ENCODE data around the gene GRWD1. TPM values are rescaled to one million over a fixed set of nuclear protein-coding genes. Genes with fewer than 3 reads are reported as not detected.

Gene GRWD1
- total and polyA plus RNA-seq, 2 of the 8 experiments (the other 6 are each of a cell fraction or from before 2014, with no cell fraction given): 36.9 to 61.9 TPM

DNA sequence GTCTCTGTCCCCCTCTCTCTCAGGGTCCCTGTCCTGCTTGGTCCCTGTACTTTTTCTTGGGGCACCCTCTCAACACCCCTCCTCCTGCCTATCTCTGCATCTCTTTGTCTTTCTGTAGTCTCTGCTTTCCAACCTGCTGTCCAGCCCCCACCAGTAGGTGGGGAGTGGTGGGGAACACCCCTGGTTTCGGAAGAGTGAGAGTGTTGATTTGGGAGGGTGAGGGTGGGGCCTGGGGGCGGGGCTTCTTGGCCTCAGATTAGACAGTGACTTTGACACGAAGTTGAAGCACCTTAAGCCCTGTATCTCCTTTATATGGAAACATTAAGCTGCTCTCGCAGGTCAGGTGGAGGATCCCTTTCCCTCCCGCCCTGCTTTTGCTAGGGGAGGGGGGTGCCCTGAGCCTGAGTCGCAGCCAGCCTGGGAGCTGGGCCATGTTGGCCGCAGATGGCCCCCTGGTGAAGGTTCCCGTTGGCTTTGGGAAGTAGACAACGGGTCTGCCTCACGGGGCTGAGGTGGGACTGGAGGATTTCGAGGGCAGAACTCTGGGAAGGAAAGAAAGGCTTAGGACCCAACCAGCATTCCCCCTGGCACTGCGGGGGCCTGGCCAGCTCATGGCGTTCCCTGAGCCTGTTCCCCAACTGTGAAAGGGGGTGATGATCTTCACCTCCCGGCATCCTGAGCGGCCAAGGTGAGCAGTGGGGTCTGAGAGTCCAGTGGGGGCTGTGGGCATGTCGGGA is 9.6 kb downstream of the GRWD1 start, which contains the start of gene KCNJ14 (continued):
- no peak for TF ChIP-seq YY1 (IDR thresholded peaks at IDR 0.05; ENCODE audit: low read depth, low read length)
- TF ChIP-seq, protein P1, sequence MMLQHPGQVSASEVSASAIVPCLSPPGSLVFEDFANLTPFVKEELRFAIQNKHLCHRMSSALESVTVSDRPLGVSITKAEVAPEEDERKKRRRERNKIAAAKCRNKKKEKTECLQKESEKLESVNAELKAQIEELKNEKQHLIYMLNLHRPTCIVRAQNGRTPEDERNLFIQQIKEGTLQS (IDR thresholded peaks at IDR 0.05; ENCODE audit: insufficient read depth, low read depth, low read length): no peak
- no peak for TF ChIP-seq JUND (IDR thresholded peaks at IDR 0.05; ENCODE audit: low read length)
